Ishikawa (cell line): ENCODE measurements around the gene TMEM244.

ENCODE experiments used
- CEBPB ChIP-seq: IDR thresholded peaks from 2 replicates; pipeline ENCODE4 v1.6.1; 2012
- CREB1 ChIP-seq: IDR thresholded peaks from 2 replicates; pipeline ENCODE4 v1.6.1; 2012; ENCODE audit warnings: low read depth
- EGR1 ChIP-seq: IDR thresholded peaks from 2 replicates; pipeline ENCODE4 v1.6.1; 2012
- EP300 ChIP-seq: IDR thresholded peaks from 2 replicates; pipeline ENCODE4 v1.6.1; 2012; ENCODE audit warnings: borderline replicate concordance
- FOXM1 ChIP-seq: IDR thresholded peaks from 2 replicates; pipeline ENCODE4 v1.6.1; 2012; ENCODE audit warnings: low read depth, borderline replicate concordance
- NFIC ChIP-seq: IDR thresholded peaks from 2 replicates; pipeline ENCODE4 v1.6.1; 2012
- RAD21 ChIP-seq: IDR thresholded peaks from 2 replicates; pipeline ENCODE4 v1.6.1; 2012; ENCODE audit warnings: low read depth
- TAF1 ChIP-seq: IDR thresholded peaks from 2 replicates; pipeline ENCODE4 v1.6.1; 2012; ENCODE audit warnings: low read depth, mild to moderate bottlenecking
- TCF12 ChIP-seq: IDR thresholded peaks from 2 replicates; pipeline ENCODE4 v1.6.1; 2012; ENCODE audit warnings: low read depth
- TEAD4 ChIP-seq: IDR thresholded peaks from 2 replicates; pipeline ENCODE4 v1.6.1; 2012
- YY1 ChIP-seq: IDR thresholded peaks from 2 replicates; pipeline ENCODE4 v1.6.1; 2012; ENCODE audit warnings: low read depth
- ZBTB7A ChIP-seq: IDR thresholded peaks from 2 replicates; pipeline ENCODE4 v1.6.1; 2012; ENCODE audit warnings: low read depth
- TF ChIP-seq, protein P1 (sequence below): IDR thresholded peaks from 2 replicates; pipeline ENCODE4 v1.6.1; 2012
- TF ChIP-seq, protein P2 (sequence below): IDR thresholded peaks from 2 replicates; pipeline ENCODE4 v1.6.1; 2012; ENCODE audit warnings: low read depth, mild to moderate bottlenecking
- TF ChIP-seq, protein P3 (sequence below): IDR thresholded peaks from 2 replicates; pipeline ENCODE4 v1.6.1; 2012

TMEM244 gene, protein sequence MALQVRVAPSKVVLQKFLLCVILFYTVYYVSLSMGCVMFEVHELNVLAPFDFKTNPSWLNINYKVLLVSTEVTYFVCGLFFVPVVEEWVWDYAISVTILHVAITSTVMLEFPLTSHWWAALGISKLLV

GRCh38 chr6:129860908-129861665 lies at the start of gene TMEM244:
TMEM244 (minus strand) TSS chr6:129861315; CDS start chr6:129861188, 127 bp downstream.
- TF ChIP-seq, protein P1, sequence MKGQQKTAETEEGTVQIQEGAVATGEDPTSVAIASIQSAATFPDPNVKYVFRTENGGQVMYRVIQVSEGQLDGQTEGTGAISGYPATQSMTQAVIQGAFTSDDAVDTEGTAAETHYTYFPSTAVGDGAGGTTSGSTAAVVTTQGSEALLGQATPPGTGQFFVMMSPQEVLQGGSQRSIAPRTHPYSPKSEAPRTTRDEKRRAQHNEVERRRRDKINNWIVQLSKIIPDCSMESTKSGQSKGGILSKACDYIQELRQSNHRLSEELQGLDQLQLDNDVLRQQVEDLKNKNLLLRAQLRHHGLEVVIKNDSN: no peak
- TF ChIP-seq ZBTB7A: no peak
- TF ChIP-seq EGR1: no peak
- TF ChIP-seq RAD21: no peak
- TF ChIP-seq, protein P2, sequence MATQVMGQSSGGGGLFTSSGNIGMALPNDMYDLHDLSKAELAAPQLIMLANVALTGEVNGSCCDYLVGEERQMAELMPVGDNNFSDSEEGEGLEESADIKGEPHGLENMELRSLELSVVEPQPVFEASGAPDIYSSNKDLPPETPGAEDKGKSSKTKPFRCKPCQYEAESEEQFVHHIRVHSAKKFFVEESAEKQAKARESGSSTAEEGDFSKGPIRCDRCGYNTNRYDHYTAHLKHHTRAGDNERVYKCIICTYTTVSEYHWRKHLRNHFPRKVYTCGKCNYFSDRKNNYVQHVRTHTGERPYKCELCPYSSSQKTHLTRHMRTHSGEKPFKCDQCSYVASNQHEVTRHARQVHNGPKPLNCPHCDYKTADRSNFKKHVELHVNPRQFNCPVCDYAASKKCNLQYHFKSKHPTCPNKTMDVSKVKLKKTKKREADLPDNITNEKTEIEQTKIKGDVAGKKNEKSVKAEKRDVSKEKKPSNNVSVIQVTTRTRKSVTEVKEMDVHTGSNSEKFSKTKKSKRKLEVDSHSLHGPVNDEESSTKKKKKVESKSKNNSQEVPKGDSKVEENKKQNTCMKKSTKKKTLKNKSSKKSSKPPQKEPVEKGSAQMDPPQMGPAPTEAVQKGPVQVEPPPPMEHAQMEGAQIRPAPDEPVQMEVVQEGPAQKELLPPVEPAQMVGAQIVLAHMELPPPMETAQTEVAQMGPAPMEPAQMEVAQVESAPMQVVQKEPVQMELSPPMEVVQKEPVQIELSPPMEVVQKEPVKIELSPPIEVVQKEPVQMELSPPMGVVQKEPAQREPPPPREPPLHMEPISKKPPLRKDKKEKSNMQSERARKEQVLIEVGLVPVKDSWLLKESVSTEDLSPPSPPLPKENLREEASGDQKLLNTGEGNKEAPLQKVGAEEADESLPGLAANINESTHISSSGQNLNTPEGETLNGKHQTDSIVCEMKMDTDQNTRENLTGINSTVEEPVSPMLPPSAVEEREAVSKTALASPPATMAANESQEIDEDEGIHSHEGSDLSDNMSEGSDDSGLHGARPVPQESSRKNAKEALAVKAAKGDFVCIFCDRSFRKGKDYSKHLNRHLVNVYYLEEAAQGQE: no peak
- no peak for TF ChIP-seq TAF1
- TF ChIP-seq NFIC: no peak
- no peak for TF ChIP-seq YY1
- TF ChIP-seq, protein P3, sequence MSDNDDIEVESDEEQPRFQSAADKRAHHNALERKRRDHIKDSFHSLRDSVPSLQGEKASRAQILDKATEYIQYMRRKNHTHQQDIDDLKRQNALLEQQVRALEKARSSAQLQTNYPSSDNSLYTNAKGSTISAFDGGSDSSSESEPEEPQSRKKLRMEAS: no peak

- TF ChIP-seq TEAD4: no peak
These were observed 47.7 kb upstream of the TMEM244 start for GRCh38 chr6:129908858-129909257.

DNA sequence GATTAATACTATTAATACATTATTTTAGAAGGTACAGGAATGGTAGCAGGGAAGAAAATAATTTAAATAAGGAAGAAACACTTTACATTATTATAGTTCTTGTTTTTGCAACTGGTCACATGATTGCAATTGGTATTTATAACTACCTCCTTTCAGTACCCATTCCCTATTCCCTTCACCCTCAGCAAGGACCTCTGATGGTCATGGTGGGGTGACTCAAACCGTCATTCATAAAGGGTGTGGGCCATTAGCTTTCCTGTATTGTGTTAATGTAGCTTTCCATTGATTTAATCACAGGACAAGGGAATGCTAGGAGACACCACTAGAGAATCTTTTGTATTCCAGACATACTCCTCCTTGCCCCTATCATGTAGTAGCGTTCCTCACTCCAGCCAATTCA lies 47.2 kb upstream of the TMEM244 start:
- TF ChIP-seq, protein P1: no peak

DNA sequence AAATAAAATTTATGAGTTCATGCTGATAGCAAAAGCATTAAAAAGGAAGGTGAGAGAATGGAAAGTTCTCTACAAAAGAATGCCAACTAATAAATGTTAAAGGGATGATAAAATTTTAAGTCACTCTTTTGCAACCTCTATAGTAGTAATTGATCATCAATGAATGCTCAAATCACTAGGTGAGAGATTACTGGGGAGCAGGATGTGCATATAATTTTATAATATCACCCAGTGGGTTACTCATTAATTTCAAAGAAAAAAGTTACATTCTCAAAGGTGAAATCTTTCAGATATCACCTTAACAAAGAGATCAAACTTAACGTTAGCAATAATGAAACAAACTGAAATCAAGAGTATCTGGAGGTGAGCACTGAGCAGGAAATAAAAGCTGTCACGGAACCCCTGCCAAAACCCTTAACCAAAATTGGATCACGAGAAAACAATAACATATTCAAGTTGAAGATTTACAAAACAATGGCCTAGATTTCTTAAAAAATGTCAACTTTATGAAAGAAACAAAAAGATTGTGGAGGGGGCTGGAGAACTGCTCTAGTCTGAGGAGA lies 45.5 kb upstream of the TMEM244 start:
- TF ChIP-seq TAF1 (no peak), RAD21 (no peak), EP300 (no peak), YY1 (no peak), FOXM1 (no peak), NFIC (no peak), TCF12 (no peak), CEBPB (no peak), CREB1 (no peak), EGR1 (no peak), ZBTB7A (no peak), TEAD4 (no peak)
- TF ChIP-seq, protein P2: no peak
- TF ChIP-seq, protein P1: no peak
- TF ChIP-seq, protein P3: no peak

DNA sequence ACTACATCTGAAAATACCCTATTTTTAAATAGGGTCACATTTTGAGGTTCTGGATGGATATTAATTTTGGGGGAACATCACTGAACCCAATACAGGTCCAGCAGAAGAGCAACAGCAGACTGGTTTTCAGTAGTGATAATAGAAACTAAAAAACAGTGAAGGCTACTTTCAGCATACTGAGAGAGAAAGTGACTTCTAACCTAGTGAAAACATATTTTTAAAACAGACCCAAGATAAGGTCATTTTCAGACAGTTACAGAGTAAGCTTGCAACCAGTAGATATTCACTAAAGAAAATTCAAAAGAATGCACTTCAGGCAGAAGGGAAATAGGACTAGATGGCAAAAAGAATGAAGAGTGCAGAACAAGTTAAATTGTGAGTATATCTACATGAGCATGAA lies 42.0 kb upstream of the TMEM244 start:
- no peak for TF ChIP-seq EGR1
- no peak for TF ChIP-seq CEBPB
- TF ChIP-seq TAF1: no peak
- TF ChIP-seq, protein P1: no peak
- no peak for TF ChIP-seq FOXM1
- TF ChIP-seq YY1: no peak
- no peak for TF ChIP-seq CREB1
- TF ChIP-seq ZBTB7A: no peak
- TF ChIP-seq EP300: no peak
- no peak for TF ChIP-seq TEAD4
- no peak for TF ChIP-seq RAD21
- no peak for TF ChIP-seq NFIC
- TF ChIP-seq, protein P3: no peak
- no peak for TF ChIP-seq TCF12
- TF ChIP-seq, protein P2: no peak
